GM12878 (cell line): ENCODE results near the gene CMSS1.

Experiments used
- CHD2 ChIP-seq: IDR thresholded peaks from 2 replicates; pipeline ENCODE4 v1.6.1; 2011; ENCODE audit warnings: low read depth, low read length, improper control_type of control experiment, borderline replicate concordance
- CREB1 ChIP-seq: IDR thresholded peaks from 2 replicates; pipeline ENCODE4 v1.6.1; 2012; ENCODE audit warnings: low read depth, mild to moderate bottlenecking, inconsistent platforms
- POLR2A ChIP-seq: IDR thresholded peaks from 2 replicates; pipeline ENCODE4 v1.6.1; 2011; ENCODE audit warnings: low read depth, mild to moderate bottlenecking, low read length
- POLR2AphosphoS5 ChIP-seq: IDR thresholded peaks from 2 replicates; pipeline ENCODE4 v1.6.1; 2011; ENCODE audit warnings: mild to moderate bottlenecking, low read length, inconsistent platforms
- RAD21 ChIP-seq: IDR thresholded peaks from 2 replicates; pipeline ENCODE4 v1.6.1; 2011; ENCODE audit warnings: mild to moderate bottlenecking, low read depth, low read length, moderate library complexity; ENCODE audit not compliant: insufficient read depth
- STAT1 ChIP-seq: fragments of 450-650 bp; conservative IDR thresholded peaks from 2 replicates; pipeline ENCODE4 v1.6.1; 2014; ENCODE audit warnings: antibody characterized with exemption, mild to moderate bottlenecking
- TCF12 ChIP-seq: IDR thresholded peaks from 2 replicates; pipeline ENCODE4 v1.6.1; 2011; ENCODE audit warnings: low read depth, mild to moderate bottlenecking, low read length
- ZNF207 ChIP-seq: fragments of 450-650 bp; IDR thresholded peaks from 2 replicates; pipeline ENCODE4 v1.6.1; 2014; ENCODE audit warnings: antibody characterized with exemption, mild to moderate bottlenecking, borderline replicate concordance
- TF ChIP-seq, protein P1 (sequence below), 3 experiments: IDR thresholded peaks in 2 of 3; conservative IDR thresholded peaks in 1 of 3; 2 replicates each; pipeline ENCODE4 v1.5.1; 2011; ENCODE audit warnings: low read depth in 3 of 3, low read length in 3 of 3, mild to moderate bottlenecking in 3 of 3, control low read depth in 2 of 3, moderate library complexity in 2 of 3, inconsistent platforms in 1 of 3, mixed read lengths in 1 of 3; ENCODE audit not compliant: control insufficient read depth in 2 of 3, insufficient read depth in 1 of 3; ENCODE audit errors: extremely low read depth in 1 of 3
- TF ChIP-seq, protein P2 (sequence below): IDR thresholded peaks from 2 replicates; pipeline ENCODE4 v1.6.1; 2012; ENCODE audit warnings: low read depth, low read length, improper control_type of control experiment

DNA sequence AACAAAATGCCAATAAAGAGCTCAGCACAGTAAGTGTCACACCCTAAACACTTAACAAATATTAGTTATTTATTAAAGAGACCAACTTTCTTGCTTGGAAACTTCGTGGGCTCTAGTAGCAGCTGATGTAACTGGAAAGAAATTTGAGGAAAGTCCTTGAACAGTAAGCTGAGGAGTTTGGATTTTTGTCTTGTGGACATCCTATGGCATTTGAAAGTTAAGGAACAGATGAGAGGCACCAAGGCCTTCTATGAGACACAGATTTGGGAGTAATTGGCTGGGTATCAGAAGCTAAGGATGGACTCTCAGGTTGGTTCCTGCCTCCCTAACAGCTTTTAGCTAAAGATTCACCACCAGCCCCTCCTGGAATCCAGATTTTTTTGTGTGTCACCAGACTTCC lies 356.3 kb downstream of the CMSS1 start:
- TF ChIP-seq, protein P1, sequence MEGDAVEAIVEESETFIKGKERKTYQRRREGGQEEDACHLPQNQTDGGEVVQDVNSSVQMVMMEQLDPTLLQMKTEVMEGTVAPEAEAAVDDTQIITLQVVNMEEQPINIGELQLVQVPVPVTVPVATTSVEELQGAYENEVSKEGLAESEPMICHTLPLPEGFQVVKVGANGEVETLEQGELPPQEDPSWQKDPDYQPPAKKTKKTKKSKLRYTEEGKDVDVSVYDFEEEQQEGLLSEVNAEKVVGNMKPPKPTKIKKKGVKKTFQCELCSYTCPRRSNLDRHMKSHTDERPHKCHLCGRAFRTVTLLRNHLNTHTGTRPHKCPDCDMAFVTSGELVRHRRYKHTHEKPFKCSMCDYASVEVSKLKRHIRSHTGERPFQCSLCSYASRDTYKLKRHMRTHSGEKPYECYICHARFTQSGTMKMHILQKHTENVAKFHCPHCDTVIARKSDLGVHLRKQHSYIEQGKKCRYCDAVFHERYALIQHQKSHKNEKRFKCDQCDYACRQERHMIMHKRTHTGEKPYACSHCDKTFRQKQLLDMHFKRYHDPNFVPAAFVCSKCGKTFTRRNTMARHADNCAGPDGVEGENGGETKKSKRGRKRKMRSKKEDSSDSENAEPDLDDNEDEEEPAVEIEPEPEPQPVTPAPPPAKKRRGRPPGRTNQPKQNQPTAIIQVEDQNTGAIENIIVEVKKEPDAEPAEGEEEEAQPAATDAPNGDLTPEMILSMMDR (IDR thresholded peaks at IDR 0.05 in 2 of 3, conservative IDR thresholded peaks at IDR 0.05 in 1 of 3; ENCODE audit: control insufficient read depth in 2 of 3, extremely low read depth in 1 of 3, insufficient read depth in 1 of 3, low read depth in 3 of 3, low read length in 3 of 3): no peak
- TF ChIP-seq CHD2 (no peak), STAT1 (no peak), CREB1 (no peak), POLR2AphosphoS5 (no peak), POLR2A (no peak), ZNF207 (no peak), TCF12 (no peak), RAD21 (no peak)
- TF ChIP-seq, protein P2, sequence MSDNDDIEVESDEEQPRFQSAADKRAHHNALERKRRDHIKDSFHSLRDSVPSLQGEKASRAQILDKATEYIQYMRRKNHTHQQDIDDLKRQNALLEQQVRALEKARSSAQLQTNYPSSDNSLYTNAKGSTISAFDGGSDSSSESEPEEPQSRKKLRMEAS: no peak
